Kidney tubule cell (primary cell): ENCODE results near the gene ASAH2B.

Experiments used
- DNase-seq: peaks from one replicate; pipeline ENCODE4 v3.0.0-alpha.2; 2018; ENCODE audit warnings: low spot score

The ASAH2B gene

DNA sequence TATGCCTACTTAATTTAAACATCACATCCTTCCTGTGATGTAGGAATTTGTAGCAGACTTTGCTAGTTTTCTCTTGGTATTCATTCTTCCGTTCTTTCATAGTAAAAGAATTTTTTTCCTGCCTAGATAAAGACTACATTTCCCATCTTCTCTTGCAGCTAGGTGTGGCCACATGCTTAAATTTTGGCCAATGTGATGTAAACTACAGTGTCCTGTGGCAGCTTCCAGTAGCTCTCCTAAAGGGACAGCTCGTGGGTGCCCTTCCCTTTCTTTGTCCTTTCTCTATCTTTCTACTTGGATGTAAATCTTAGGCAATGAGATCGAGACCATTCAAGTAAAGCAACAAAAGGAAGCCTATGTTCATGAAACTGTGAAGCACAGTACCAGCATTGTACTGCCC lies 58.6 kb downstream of the ASAH2B start:
- DNase-seq: no peak

- DNase-seq: no peak
Observed at GRCh38 chr10:50799595-50799994, 59.9 kb downstream of the ASAH2B start.

DNA sequence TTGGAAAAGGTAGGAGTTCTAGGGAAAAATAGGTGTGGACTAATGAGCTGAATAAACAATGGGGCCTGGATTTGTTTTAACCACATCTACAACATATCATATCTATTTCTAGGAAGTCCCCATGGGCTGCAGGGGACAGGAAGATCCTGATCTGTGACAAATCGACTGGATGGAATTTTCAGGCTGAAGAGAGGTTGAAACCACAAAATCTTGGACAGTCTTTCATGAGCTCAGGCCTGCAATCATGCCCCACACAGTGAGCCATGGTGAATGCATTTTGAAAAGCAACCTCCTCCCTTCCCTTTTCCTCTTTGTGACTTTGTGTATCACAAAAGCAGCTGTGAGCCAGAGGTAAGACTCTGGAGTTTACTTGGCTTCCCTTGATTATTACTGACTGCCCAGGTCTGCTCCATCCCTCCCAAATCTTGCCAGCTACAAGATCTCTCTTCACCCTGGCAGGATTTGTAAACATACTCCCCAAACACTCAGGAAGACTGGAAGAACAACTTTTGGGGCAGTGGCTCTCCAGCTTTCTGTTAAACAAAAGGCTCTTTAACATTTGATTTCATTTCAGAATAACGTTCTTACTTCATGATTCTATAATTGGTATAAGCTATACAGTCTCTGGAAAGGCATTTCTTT lies 66.4 kb downstream of the ASAH2B start:
- DNase-seq: no peak

DNA sequence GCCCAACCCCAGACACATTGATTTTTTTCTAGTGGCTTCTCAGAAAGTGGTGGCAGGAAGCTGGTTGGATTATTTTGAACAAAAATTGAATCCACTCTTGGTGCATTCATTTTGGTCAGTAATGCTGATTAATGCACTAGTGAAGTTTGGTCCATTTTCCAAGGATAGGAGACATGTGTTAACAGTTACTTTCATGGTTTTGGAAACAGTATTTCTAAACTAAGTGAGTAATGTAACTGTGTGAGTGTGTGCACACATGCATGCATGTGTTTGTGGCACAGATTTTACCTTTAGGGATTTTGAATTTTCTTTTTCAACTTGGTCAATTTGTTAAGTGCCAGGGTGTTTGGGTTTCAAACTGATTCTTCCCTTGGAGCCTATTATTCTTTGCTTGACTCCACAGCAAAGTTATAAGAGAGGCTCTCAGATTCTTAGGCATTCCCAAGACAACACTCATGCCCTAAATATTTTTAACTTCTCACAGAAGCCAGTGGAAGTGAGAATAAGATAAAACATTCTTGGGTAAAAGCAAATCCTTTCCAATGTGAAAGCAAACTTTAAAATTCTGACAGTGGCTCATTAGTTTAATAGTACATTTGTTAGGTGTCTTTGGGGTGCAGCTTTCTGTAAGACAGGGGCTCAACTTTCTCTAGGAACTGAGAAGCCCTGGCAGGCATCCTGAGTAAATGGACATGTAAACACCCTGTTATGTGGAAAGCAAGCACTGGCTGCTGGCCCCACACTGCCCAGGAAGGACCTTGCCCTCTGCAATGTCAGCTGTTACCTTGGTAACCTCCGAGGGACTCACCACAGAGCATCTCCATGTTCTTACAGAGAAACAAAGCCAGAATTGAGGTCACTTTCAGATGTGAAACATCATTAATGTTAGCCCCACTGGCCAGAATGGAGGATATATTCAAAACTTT lies 68.4 kb downstream of the ASAH2B start:
- DNase-seq: peak; percentile 22
